VCaP (cell line): ENCODE data around the gene NEDD9.
A peak's percentile ranks its signal among the peaks of the same experiment; 100 is the strongest.

Experiments used
- H3K27ac ChIP-seq: fragments of 450-650 bp; 2 replicates; pipeline ENCODE4 v1.5.1; 2017
- CTCF ChIP-seq: fragments of 450-650 bp; conservative IDR thresholded peaks from 2 replicates; pipeline ENCODE4 v1.5.1; 2017; ENCODE audit warnings: mild to moderate bottlenecking, moderate library complexity

NEDD9 gene

GRCh38 chr6:11208854-11209253 is 23.6 kb downstream of the NEDD9 start:
- H3K27ac ChIP-seq, result no peak overlapping the region
- TF ChIP-seq CTCF, result no peak

- no peak overlapping the region for H3K27ac ChIP-seq
- no peak for TF ChIP-seq CTCF
These were observed 24.2 kb downstream of the NEDD9 start for GRCh38 chr6:11208267-11208666.

- no peak for TF ChIP-seq CTCF
- H3K27ac ChIP-seq, result no peak overlapping the region
These were observed 25.1 kb downstream of the NEDD9 start for GRCh38 chr6:11207199-11207968.

DNA sequence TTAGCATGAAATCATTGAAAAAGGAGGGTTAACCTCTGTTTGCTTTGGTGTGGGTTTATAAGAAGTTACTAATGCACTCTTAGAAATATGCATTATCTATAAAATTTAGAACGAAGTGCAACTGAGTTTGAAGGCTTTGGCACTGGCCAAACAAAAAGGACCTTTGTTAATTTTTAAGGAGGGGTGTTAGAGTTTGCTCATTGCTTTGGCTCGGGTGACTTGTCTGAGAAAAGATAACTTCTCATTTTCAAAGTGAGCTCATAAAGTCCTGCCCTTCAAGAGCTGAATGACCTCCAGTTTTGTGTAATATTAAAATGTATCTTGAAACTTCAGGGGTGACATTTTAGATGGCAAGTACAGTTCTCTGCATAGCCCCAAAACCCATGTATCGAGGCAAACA is 25.9 kb downstream of the NEDD9 start:
- H3K27ac ChIP-seq, result no peak overlapping the region
- no peak for TF ChIP-seq CTCF

DNA sequence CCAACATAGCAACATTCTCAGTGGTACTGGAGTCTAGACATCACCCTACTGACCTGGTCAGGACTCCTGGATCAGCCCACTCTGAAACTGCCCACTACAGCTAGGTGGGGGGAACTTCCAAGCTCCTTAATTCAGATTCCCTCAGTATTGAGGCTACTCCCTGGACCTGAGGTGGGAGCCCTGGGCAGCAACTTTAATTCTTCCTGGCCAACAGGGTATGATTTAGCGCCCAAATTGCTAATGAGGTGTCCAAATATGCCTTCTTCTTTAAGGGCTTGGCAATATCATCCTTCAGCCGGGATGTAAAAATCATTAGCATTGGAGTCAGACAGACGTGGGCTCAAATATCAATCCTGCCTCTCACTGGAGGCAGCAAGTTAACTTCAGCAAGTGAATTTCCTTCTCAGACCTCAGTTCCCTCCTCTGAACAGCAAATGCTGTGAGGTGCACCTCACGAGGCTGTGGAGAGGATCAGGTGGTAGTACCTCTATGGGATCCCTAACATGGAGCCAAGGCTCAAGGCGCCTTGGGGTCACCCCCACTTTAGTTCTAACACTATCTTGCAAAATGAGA is 27.6 kb downstream of the NEDD9 start:
- no peak for TF ChIP-seq CTCF
- H3K27ac ChIP-seq, result peak overlapping the region; percentile 5; the same call in 1 of the 2 replicates

- no peak for TF ChIP-seq CTCF
- peak overlapping the region; percentile 18; the same call in 1 of the 2 replicates for H3K27ac ChIP-seq
These were observed 28.5 kb downstream of the NEDD9 start for GRCh38 chr6:11204005-11204399.

DNA sequence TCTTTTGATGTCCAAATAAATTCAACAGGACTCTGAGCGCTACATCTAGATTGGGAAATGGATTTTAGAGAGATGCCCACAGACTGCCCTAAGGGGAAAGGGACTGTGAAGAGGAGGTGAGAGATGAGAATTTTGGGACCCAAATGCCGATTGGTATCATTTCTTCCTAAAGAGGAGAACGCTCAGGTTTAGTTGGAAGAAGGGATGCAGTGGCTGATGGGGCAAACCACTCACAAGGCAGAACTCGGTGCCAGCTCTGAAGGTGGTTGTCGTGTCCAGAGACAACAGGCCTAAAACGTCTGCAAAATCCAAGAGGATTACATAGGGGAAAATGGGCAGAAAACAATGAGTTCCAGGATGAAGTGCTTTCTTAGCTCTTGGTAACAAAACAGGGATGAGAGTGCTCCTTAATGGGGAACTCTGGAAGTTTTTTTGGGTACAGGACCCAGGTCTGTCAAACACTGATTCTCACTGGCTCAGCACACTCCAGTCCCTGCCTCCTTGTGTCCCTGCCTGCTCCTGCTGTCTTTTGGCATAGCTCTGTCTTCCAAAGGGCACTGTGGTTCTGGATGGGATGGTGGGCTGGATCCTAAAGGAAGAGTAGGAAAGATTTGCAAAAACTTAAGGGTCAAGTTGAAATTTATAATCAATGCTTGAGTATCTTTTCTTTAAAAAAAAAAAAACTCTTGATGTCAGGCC is 29.0 kb downstream of the NEDD9 start:
- TF ChIP-seq CTCF, result no peak
- H3K27ac ChIP-seq, result peak overlapping the region; percentile 18; the same call in 1 of the 2 replicates
